Neuronal stem cell (in vitro differentiated cells): ENCODE measurements around the gene JPH2.

Experiments used
- DNase-seq: peaks from one replicate; pipeline ENCODE4 v3.0.0-alpha.2; 2013; ENCODE audit warnings: low spot score
- H2AFZ ChIP-seq: one replicate; pipeline ENCODE4 v1.6.1; 2013; ENCODE audit warnings: mild to moderate bottlenecking, low read length, inconsistent platforms
- H2AK5ac ChIP-seq: 2 replicates; pipeline ENCODE4 v1.6.1; 2013; ENCODE audit warnings: low read depth, mild to moderate bottlenecking, inconsistent platforms, low read length, moderate library complexity, mixed read lengths
- H2BK120ac ChIP-seq: 2 replicates; pipeline ENCODE4 v1.6.1; 2013; ENCODE audit warnings: low read depth, mild to moderate bottlenecking, inconsistent platforms, low read length, moderate library complexity, mixed read lengths
- H2BK12ac ChIP-seq: one replicate; pipeline ENCODE4 v1.6.1; 2013; ENCODE audit warnings: low read length, inconsistent platforms
- H2BK15ac ChIP-seq: 2 replicates; pipeline ENCODE4 v1.6.1; 2013; ENCODE audit warnings: mild to moderate bottlenecking, low read length, inconsistent platforms, mixed read lengths
- H2BK5ac ChIP-seq: one replicate; pipeline ENCODE4 v1.6.1; 2013; ENCODE audit warnings: inconsistent platforms, mild to moderate bottlenecking, low read length, moderate library complexity
- H3K14ac ChIP-seq: one replicate; pipeline ENCODE4 v1.6.1; 2013; ENCODE audit warnings: low read length, inconsistent platforms
- H3K18ac ChIP-seq: 2 replicates; pipeline ENCODE4 v1.6.1; 2013; ENCODE audit warnings: low read length, inconsistent platforms
- H3K23ac ChIP-seq: 2 replicates; pipeline ENCODE4 v1.6.1; 2013; ENCODE audit warnings: low read depth, mild to moderate bottlenecking, mixed read lengths, low read length, inconsistent platforms; ENCODE audit not compliant: poor library complexity
- H3K27ac ChIP-seq: replicated peaks from 3 replicates; pipeline ENCODE4 v1.5.1; 2013; ENCODE audit warnings: low read length, inconsistent platforms
- H3K27me3 ChIP-seq, 3 experiments: 2 replicates each; pipeline ENCODE4 v1.6.1; 2013; ENCODE audit warnings: low read length in 3 of 3, mild to moderate bottlenecking in 2 of 3, inconsistent platforms in 1 of 3, low read depth in 1 of 3, mixed read lengths in 1 of 3, moderate library complexity in 1 of 3; ENCODE audit not compliant: control insufficient read depth in 3 of 3, insufficient read depth in 3 of 3
- H3K36me3 ChIP-seq, 2 donors: replicated peaks in 1 of 2; 2 replicates each; pipeline ENCODE4 v1.6.1; 2013; ENCODE audit warnings: low read length in 2 of 2; ENCODE audit not compliant: control insufficient read depth in 2 of 2, insufficient read depth in 2 of 2
- H3K4ac ChIP-seq: 2 replicates; pipeline ENCODE4 v1.6.1; 2013; ENCODE audit warnings: inconsistent platforms, mild to moderate bottlenecking, low read length, moderate library complexity
- H3K4me1 ChIP-seq, 2 donors: 1 replicate in 1 of 2; 2 replicates in 1 of 2; pipeline ENCODE4 v1.6.1; 2013; ENCODE audit warnings: low read length in 2 of 2, low read depth in 1 of 2; ENCODE audit not compliant: control insufficient read depth in 2 of 2, insufficient read depth in 1 of 2
- H3K4me2 ChIP-seq: one replicate; pipeline ENCODE4 v1.6.1; 2013; ENCODE audit warnings: mild to moderate bottlenecking, low read length, inconsistent platforms; ENCODE audit not compliant: insufficient read depth, poor library complexity, severe bottlenecking
- H3K4me3 ChIP-seq, 2 donors: 2 replicates each; pipeline ENCODE4 v1.5.1; 2013; ENCODE audit warnings: low read length in 2 of 2, mild to moderate bottlenecking in 2 of 2, inconsistent platforms in 1 of 2, moderate library complexity in 1 of 2
- H3K79me1 ChIP-seq: one replicate; pipeline ENCODE4 v1.6.1; 2013; ENCODE audit warnings: low read depth, mild to moderate bottlenecking, inconsistent platforms, low read length, moderate library complexity
- H3K9ac ChIP-seq: one replicate; pipeline ENCODE4 v1.6.1; 2013; ENCODE audit warnings: mild to moderate bottlenecking, low read depth, low read length, inconsistent platforms; ENCODE audit not compliant: poor library complexity
- H3K9me3 ChIP-seq, 2 donors: replicated peaks in 1 of 2; 2 replicates each; pipeline versions ENCODE3 to v1.6.1; 2013; ENCODE audit warnings: low read length in 2 of 2, mild to moderate bottlenecking in 2 of 2, inconsistent platforms in 1 of 2, low read depth in 1 of 2, mixed read lengths in 1 of 2, moderate library complexity in 1 of 2; ENCODE audit not compliant: control insufficient read depth in 2 of 2, insufficient read depth in 1 of 2
- H4K8ac ChIP-seq: one replicate; pipeline ENCODE4 v1.6.1; 2013; ENCODE audit warnings: low read depth, mild to moderate bottlenecking, inconsistent platforms, low read length, moderate library complexity
- H4K91ac ChIP-seq: one replicate; pipeline ENCODE4 v1.6.1; 2013; ENCODE audit warnings: low read length, low read depth, mild to moderate bottlenecking, inconsistent platforms; ENCODE audit not compliant: poor library complexity
- WGBS, 2 donors: extraction: QIAGEN DNeasy Blood & Tissue Kit; methylation state at CpG; one replicate each; pipeline ENCODE4 v1.1.7; 2013; ENCODE audit warnings: missing lambda C conversion rate in 2 of 2, mixed read lengths in 1 of 2; ENCODE audit not compliant: insufficient read length in 2 of 2, insufficient replicate concordance in 1 of 2; ENCODE audit errors: extremely low coverage in 2 of 2; 5-methylcytosine and 5-hydroxymethylcytosine counted together

JPH2 gene

DNA sequence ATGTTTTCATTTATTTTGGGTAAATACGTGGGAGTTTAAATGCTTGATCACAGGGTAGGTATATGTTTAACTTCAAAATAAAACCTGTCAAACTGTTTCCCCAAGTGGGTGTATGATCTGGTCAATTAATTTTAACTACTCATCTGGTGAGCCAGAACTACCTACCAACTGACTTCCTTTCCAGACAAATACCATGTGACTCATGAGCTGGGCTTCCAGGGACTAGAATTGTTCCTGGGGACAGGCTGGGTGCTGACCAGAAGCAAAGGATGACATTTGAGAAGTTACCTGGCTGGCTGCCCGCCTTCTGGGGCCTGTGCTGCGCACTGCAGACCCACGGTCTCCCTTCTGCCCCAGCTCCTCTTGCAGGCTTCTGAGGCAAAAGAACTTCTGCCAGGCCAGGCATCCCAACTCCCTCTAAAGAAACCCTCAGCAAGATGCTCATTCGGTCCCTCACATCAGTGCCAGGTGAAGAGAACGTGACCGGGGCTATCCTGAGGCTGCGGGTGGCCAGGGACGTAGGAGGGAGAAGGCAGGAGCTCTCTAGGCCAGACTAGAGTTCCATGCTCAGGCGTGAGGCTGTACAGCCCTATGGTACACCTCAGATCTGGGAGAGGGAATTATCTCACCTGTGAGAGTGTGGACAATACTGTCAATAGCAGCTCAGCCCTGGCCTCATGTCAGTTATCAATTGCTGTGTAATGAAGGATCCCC, 103.6 kb downstream of the JPH2 start:
- H2AK5ac ChIP-seq, result no peak overlapping the region
- DNase-seq, result no peak
- WGBS, 2 donors, result no CpG with 5 or more reads among the region's 10 CpGs
- no peak overlapping the region for H2BK15ac ChIP-seq
- H4K91ac ChIP-seq, result no peak overlapping the region
- no peak overlapping the region for H4K8ac ChIP-seq
- no peak overlapping the region for H3K4me2 ChIP-seq
- no peaks in the 10 kb centered on the region for H3K9me3 ChIP-seq
- no peak overlapping the region for H2AFZ ChIP-seq
- H3K18ac ChIP-seq, result no peak overlapping the region
- no peak overlapping the region for H2BK12ac ChIP-seq
- H3K14ac ChIP-seq, result no peak overlapping the region
- no peak overlapping the region for H3K9ac ChIP-seq
- peak overlapping the region in 1 of 2 donors; percentile 37 for H3K4me3 ChIP-seq
- no peak overlapping the region for H3K4ac ChIP-seq
- no peaks in the 10 kb centered on the region for H3K79me1 ChIP-seq
- no peaks in the 10 kb centered on the region for H3K36me3 ChIP-seq
- H3K27ac ChIP-seq, result no peak overlapping the region
- no peak overlapping the region for H2BK5ac ChIP-seq
- no peak overlapping the region for H2BK120ac ChIP-seq
- no peaks in the 10 kb centered on the region for H3K4me1 ChIP-seq
- H3K23ac ChIP-seq, result no peak overlapping the region
- H3K27me3 ChIP-seq, result peaks cover 0 to 9% (median 0%) of the 10 kb centered on the region in 3 experiments

GRCh38 chr20:44081888-44082287, 105.1 kb downstream of the JPH2 start:
- H3K79me1 ChIP-seq, result no peaks in the 10 kb centered on the region
- H3K4me3 ChIP-seq, result no peak overlapping the region
- no peak overlapping the region for H2AK5ac ChIP-seq
- H3K9me3 ChIP-seq, result no peaks in the 10 kb centered on the region
- H2AFZ ChIP-seq, result no peak overlapping the region
- no peaks in the 10 kb centered on the region for H3K4me1 ChIP-seq
- WGBS, 2 donors, result no CpG with 5 or more reads among the region's 5 CpGs
- no peak overlapping the region for H3K23ac ChIP-seq
- H2BK12ac ChIP-seq, result no peak overlapping the region
- H3K27ac ChIP-seq, result no peak overlapping the region
- no peak for DNase-seq
- no peak overlapping the region for H2BK5ac ChIP-seq
- no peak overlapping the region for H3K14ac ChIP-seq
- H3K4ac ChIP-seq, result no peak overlapping the region
- no peak overlapping the region for H3K4me2 ChIP-seq
- no peak overlapping the region for H2BK15ac ChIP-seq
- H3K27me3 ChIP-seq, result peaks cover 0 to 5% (median 0%) of the 10 kb centered on the region in 3 experiments
- H3K36me3 ChIP-seq, result no peaks in the 10 kb centered on the region
- no peak overlapping the region for H3K9ac ChIP-seq
- H4K91ac ChIP-seq, result no peak overlapping the region
- no peak overlapping the region for H4K8ac ChIP-seq
- no peak overlapping the region for H2BK120ac ChIP-seq
- H3K18ac ChIP-seq, result no peak overlapping the region

- no peak overlapping the region for H3K23ac ChIP-seq
- H3K14ac ChIP-seq, result no peak overlapping the region
- DNase-seq, result no peak
- no peak overlapping the region for H4K8ac ChIP-seq
- no peak overlapping the region for H2BK12ac ChIP-seq
- H3K9ac ChIP-seq, result peak overlapping the region; percentile 63
- no peak overlapping the region for H2BK15ac ChIP-seq
- H2AFZ ChIP-seq, result no peak overlapping the region
- no peak overlapping the region for H3K4ac ChIP-seq
- H3K4me1 ChIP-seq, result no peaks in the 10 kb centered on the region
- H3K27ac ChIP-seq, result no peak overlapping the region
- H2AK5ac ChIP-seq, result peak overlapping the region; percentile 17
- H3K79me1 ChIP-seq, result no peaks in the 10 kb centered on the region
- no CpG with 5 or more reads among the region's 4 CpGs for WGBS, 2 donors
- H4K91ac ChIP-seq, result no peak overlapping the region
- H3K36me3 ChIP-seq, result no peaks in the 10 kb centered on the region
- no peaks in the 10 kb centered on the region for H3K9me3 ChIP-seq
- H2BK5ac ChIP-seq, result no peak overlapping the region
- H3K18ac ChIP-seq, result no peak overlapping the region
- peaks cover 0 to 5% (median 0%) of the 10 kb centered on the region in 3 experiments for H3K27me3 ChIP-seq
- H2BK120ac ChIP-seq, result no peak overlapping the region
- H3K4me3 ChIP-seq, result peak overlapping the region in 1 of 2 donors; percentile 37
- H3K4me2 ChIP-seq, result no peak overlapping the region
Observed at GRCh38 chr20:44081476-44081875, 105.5 kb downstream of the JPH2 start.

- Histone ChIP-seq H2BK15ac (no peak overlapping the region), H3K4ac (no peak overlapping the region), H2BK120ac (no peak overlapping the region), H2AK5ac (no peak overlapping the region), H3K27ac (no peak overlapping the region), H2AFZ (no peak overlapping the region), H3K23ac (no peak overlapping the region), H4K91ac (no peak overlapping the region), H3K4me1 (no peaks in the 10 kb centered on the region), H4K8ac (no peak overlapping the region), H3K27me3 (peaks cover 0 to 5% (median 0%) of the 10 kb centered on the region in 3 experiments), H3K4me3 (no peak overlapping the region), H3K9ac (no peak overlapping the region), H3K79me1 (no peaks in the 10 kb centered on the region), H3K4me2 (no peak overlapping the region), H3K18ac (no peak overlapping the region), H3K9me3 (no peaks in the 10 kb centered on the region), H2BK12ac (no peak overlapping the region), H2BK5ac (no peak overlapping the region), H3K36me3 (no peaks in the 10 kb centered on the region), H3K14ac (no peak overlapping the region)
- WGBS, 2 donors, result no CpG with 5 or more reads among the region's 8 CpGs
- peak; percentile 77 for DNase-seq
Observed at GRCh38 chr20:44080646-44081267, 106.2 kb downstream of the JPH2 start.
